HG02852 (cell line): Measurements from ENCODE around the gene ATG9B.
A peak's percentile ranks its signal among the peaks of the same experiment; 100 is the strongest.
"Not testable (repeated sequence)": the region's sequence is repeated elsewhere in the genome, so short reads cannot be mapped to it uniquely, and the experiment has no call there.

Source experiments
- ATAC-seq: cut with Tn5 transposase; IDR thresholded peaks from one replicate; pipeline ENCODE4 v1.9.1; 2021; ENCODE audit warnings: mild to moderate bottlenecking, moderate library complexity; ENCODE audit not compliant: unreplicated experiment

Gene ATG9B

GRCh38 chr7:151017370-151017952, 6.8 kb downstream of the ATG9B start:
- ATAC-seq = no peak

GRCh38 chr7:151016942-151017341, 7.4 kb downstream of the ATG9B start:
- no peak for ATAC-seq

DNA sequence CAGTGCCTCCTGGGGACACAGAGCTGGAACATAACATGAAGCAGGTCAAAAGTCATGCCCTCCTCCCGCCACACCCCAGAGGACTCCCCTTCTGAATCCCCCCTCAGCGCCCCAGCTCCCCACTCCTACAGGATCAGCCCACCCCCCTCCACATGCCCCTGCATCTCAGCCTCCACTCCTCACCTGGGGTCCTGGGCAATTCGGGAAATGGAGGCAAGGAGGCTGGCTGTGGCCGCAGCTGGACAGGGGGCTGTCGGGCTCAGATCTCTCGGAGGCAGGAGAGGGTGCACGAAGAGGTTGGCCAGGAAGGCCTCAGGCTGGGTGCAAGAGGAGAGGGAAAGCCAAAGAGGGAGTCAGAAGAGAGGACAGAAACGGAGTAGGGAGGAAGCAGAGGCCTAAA, 7.8 kb downstream of the ATG9B start:
- ATAC-seq = no peak

GRCh38 chr7:151015967-151016366, 8.3 kb downstream of the ATG9B start:
- ATAC-seq = no peak

DNA sequence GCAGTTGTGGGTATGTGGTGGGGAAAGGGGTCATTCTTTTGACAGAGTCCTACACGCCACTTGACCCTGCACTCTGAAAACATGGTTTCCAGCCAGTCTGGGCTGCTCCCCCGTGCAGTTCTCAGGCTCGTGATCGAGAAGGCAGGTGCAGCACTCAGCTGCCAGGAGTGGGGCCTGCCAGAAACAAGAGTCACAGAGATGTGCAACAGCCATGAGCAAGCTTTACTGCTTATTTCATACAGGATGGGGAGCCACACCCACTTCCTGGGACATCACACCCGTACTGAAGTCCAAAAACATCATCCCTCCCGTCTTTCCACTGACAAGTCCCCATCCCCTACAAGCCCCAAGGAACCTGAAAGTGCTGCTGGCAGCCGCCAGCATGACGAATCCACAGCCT, 9.3 kb downstream of the ATG9B start:
- no peak for ATAC-seq

- peak; percentile 51 for ATAC-seq
Measured at GRCh38 chr7:151013733-151014497, 10.4 kb downstream of the ATG9B start.

DNA sequence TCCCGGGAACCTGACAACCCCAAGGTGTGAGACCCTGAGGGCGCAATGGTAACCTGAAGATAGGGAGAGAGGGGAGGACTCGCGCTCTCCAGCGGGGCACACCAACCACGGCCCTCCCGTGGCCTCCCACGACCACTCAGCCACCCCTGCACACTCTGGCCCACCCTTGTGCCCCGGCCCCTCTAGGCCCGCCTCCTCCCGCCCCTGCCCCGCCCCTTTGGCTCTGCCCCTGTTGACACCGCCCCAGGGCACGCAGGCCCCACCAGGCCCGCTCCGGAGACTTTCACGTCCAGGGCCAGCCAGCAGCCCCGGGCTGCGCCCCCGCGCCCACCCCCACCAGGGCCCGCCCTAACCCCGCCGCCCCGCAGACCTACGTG, 10.9 kb downstream of the ATG9B start:
- peak; percentile 2 for ATAC-seq

- no peak for ATAC-seq
Measured at GRCh38 chr7:151012911-151013347, 11.4 kb downstream of the ATG9B start.

GRCh38 chr7:151012031-151012692, 12.1 kb downstream of the ATG9B start:
- ATAC-seq = no peak

- ATAC-seq = not testable (repeated sequence)
Measured at GRCh38 chr7:151011616-151012015, 12.7 kb downstream of the ATG9B start.

DNA sequence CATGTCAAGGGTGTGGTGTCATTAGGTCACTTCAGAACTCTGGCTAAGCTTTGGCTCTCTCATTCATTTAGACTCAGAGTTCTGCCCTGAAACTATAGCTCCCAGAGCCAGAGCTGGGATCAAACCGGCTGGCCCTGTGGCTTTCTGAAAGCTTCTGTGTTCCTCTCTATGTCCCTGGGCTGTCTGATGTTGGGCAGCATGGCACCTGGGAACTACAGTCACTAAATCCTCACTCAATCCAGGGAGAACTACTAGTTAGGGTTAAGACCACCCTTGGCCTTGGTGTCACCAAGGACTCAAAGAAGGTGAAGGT, 13.2 kb downstream of the ATG9B start:
- no peak for ATAC-seq

DNA sequence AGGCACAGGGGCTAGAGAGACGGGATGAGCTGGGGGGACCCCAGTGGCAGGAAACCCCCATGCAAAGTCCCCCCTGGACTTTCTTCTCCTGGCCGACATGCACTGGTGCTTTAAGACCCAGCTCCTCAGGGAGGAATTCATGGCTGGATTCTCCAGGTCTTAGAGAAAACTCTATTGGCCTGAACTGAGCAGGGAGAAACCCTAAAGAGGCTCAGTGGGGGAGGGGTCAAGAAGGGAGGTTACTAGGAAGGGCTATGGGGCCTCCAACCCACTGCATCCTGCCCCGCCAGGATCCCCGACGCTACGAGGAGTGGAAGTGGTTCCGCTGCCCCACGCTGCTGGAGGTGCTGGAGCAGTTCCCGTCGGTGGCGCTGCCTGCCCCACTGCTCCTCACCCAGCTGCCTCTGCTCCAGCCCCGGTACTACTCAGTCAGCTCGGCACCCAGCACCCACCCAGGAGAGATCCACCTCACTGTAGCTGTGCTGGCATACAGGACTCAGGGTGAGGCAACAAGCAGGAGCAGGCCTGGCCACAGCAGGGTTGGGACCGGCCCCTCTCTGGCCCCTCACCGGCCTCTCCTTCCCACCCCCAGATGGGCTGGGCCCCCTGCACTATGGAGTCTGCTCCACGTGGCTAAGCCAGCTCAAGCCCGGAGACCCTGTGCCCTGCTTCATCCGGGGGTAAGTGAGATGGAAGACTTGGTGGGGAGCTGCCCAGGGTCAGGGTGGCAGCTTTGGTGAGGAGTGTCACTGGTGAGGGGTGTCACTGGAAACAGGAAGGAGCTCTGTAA, 13.8 kb downstream of the ATG9B start:
- ATAC-seq = no peak

- ATAC-seq = no peak
Measured at GRCh38 chr7:151010037-151010306, 14.3 kb downstream of the ATG9B start.

DNA sequence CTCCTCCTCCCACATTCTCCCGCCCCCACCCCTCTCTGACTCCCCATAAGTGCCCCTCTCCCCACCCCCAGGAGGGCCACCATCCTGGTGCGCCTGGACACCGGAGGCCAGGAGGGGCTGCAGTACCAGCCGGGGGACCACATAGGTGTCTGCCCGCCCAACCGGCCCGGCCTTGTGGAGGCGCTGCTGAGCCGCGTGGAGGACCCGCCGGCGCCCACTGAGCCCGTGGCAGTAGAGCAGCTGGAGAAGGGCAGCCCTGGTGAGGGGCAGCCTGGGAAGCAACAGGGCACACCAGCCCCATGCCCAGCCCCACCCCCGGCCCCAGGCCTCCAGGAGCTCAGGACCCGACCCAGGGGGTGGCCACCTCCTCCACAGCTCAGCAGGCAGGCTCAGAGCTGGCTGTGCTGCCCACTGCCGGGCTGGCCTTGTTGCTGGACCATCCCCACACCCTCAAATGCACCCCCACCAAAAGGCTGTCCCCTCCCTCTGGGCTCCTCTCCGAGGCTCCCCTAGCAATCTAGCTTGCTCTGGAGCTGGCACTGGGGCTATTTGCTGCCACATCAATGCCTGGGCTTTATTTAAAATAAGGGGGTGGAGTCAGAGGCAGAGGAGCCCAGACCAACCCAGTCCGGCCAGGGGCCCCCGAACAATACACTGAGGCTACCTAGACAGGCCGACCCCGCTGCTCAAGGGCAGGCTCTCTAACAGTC, 14.8 kb downstream of the ATG9B start:
- no peak for ATAC-seq

DNA sequence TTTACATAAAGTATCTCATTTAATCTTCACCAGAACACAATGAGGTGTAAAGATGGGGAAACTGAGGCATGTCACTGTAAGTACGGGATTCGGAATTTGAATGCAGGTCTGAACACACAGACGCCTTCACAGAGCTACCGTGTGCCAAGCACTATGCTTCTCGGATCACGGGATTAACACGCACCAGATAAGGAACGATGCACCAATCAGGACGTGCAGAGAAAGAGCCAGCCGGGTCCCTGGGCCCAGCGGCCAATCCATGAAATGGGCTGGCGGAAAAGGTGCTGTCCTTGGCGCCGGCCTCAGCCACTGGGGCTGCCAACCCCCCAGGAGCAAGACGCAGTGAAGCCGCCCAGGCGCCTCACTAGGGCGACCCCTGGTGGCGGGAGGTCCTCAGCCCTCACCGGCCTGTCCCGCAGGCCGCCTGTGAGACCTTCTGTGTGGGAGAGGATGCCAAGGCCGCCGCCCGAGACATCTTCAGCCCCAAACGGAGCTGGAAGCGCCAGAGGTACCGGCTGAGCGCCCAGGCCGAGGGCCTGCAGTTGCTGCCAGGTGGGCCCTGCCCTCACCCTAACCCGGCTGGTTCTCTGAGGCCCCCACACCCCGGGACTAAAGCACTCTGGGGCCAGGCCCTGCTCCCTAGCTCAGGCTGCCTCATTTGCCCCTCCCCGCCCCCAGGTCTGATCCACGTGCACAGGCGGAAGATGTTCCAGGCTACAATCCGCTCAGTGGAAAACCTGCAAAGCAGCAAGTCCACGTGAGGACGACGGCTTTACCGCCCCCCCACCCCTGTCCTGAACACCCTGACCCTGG, 15.6 kb downstream of the ATG9B start:
- peak; percentile 70 for ATAC-seq

DNA sequence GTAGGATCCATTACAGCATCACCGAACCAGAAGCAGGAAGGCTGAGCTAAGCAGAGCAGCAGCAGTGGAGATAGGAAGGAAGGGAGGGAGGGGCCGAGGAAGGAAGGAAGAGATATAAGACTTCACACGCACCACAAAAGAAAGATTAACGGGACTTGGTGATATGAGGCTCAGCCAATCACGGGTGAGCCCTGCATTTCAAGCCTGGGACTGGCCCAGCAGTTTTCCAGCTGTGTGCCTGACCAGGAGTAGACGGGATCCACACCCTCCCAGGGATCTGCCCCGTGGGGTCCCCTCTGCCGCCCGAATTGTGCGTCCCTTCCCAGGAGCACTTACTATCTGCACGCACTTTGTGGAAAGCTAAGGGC, 16.2 kb downstream of the ATG9B start:
- no peak for ATAC-seq

DNA sequence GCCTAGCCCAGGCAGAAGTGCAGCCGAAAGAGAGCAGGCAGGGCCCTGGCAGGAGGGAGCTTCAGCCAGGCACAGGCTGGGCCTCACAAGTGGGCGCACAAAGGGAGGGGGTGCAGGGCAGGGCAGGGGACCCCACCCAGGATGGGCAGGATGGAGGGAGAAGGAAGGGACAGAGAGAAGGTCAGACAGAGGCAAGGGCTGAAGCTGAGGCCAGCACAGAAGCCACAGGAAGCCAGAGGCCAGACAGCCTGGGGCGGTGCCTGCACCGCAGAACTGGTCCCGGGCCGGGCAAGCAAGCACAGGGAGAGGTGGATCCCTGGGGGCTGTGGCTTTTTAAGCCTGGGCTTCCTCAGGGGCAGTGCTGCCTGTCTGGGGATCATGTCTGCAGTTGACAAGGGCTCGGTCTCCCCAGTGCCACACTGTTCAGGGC, 16.8 kb downstream of the ATG9B start:
- no peak for ATAC-seq

DNA sequence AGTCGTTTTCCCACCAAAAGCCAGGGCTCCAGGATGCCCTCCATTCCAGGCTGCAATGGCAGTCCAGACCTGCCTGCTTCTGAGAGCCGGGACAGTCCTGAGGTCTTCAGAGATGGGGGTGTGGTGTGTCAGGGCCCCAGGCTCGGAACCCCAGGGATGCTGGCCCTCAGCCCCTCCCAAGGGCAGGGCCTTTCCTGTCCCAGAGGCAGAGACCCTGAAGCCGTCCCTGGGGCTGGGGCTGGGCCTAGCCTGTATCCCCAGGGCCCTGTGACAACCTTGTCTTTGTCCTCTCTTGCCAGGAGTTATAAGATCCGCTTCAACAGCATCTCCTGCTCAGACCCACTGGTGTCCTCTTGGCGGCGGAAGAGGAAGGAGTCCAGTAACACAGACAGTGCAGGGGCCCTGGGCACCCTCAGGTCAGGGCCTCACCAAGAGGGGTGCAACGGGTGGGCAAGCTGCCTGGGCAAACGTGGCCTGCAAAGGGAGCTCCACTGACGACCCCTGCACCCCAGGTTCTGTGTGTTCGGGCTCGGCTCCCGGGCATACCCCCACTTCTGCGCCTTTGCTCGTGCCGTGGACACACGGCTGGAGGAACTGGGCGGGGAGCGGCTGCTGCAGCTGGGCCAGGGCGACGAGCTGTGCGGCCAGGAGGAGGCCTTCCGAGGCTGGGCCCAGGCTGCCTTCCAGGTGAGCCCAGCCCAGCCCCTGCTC, 17.5 kb downstream of the ATG9B start:
- ATAC-seq = no peak

DNA sequence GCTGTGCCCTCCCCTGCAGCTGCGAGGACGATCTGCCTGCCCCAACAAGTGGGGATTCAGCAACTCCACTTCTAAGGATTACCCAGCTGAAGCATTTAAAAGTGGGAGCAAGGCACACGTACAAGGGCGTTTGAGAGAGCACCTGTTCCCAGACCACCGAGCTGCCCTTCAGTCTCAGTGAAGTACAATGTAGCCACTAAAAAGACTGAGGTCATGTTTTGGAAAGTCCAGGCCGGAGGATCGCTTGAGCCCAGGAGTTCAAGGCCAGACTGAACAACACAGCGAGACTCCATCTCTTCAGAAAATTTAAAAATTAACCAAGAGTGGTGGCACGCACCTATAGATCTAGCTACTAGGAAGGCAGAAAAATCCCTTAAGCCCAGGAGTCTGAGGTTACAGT, 18.7 kb downstream of the ATG9B start:
- no peak for ATAC-seq

GRCh38 chr7:151003572-151003971, 20.7 kb downstream of the ATG9B start:
- no peak for ATAC-seq
